Activated effector memory CD4-positive, alpha-beta T cell treated with anti-CD3 and anti-CD28 coated beads, Interleukin-2, amount 50 U/mL, for 16 hours (primary cell): Measurements from ENCODE around the gene GRM8.

Experiments used
- DNase-seq: peaks from one replicate; pipeline ENCODE4 v3.0.0-alpha.2; 2020

The GRM8 gene

DNA sequence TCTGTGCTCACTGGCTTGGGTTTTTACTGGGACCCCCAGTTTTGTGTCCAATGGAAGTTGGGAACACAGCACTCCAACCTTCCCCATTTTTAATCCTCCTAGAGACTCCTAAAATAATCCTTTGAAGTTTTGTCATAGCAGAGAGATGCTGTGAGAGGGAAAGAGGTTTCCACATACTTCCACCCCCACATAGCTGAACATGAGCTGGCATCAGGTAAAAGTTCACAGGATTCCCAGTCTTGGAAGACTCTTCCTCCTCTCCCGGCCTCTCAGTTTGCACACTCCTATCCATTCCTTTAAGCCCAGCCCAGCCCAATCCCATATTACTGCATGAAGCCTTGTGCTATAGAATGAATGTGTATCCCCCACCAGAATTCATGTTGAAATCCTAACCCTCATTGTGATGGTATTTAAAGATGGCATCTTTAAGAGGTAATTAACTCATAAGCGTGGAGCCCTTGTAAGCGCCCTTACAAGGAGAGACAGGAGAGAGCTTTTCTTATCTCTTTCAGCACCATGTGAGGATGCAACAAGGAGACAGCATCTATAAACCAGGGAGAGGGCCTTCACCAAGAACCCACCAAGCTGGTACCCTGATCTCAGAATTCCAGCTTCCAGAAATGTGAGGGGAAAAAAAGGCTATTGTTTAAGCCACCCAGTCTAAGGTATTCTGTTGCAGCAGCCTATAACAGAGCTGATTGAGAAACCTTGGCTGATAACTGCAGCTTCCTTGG lies 22.4 kb downstream of the GRM8 start:
- DNase-seq = no peak

- DNase-seq = no peak
Observed at GRCh38 chr7:127226685-127227374, 25.9 kb downstream of the GRM8 start.

GRCh38 chr7:127221731-127222130 lies 31.0 kb downstream of the GRM8 start:
- DNase-seq = no peak

GRCh38 chr7:127214956-127215718 lies 37.6 kb downstream of the GRM8 start:
- no peak for DNase-seq

DNA sequence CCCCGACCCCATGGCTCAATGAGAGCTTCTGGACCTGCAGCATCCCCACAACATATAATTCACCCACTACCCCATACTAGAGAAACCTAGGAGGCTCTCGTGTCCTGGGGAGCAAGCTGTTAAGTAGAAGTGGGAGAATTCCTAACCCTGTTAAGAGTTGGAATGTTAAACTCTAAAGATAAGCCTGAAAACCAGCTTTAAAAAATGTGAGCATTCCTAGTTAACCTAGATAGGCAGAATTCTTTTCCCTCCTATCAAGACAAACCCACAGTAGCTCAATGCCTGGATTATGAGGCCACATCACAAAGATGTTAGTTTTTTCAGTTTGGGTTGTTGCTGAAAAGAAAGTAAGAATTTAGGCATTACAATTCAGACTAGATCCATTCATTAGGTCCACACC lies 42.9 kb downstream of the GRM8 start:
- DNase-seq = no peak

GRCh38 chr7:127208860-127209259 lies 43.9 kb downstream of the GRM8 start:
- DNase-seq = no peak

DNA sequence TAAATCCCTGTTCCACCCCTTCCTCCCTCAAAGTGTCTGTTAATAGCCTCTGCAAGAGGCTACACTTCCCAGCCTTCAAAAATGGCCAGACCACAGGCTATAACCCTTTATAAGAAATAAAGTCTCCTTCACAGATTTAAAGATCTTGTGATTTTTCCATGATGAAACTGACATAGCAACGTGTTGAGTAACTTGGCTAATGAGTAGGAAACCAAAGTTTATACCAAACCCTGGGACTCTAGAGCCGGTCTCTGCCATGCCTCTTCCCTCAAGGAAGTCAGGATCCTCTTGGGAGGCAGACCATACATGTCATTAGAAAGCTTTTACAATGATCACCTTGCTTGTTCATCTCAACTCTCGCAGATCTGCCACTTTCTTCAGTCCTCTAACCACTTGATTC lies 44.4 kb downstream of the GRM8 start:
- no peak for DNase-seq

- no peak for DNase-seq
Observed at GRCh38 chr7:127207806-127208205, 44.9 kb downstream of the GRM8 start.

DNA sequence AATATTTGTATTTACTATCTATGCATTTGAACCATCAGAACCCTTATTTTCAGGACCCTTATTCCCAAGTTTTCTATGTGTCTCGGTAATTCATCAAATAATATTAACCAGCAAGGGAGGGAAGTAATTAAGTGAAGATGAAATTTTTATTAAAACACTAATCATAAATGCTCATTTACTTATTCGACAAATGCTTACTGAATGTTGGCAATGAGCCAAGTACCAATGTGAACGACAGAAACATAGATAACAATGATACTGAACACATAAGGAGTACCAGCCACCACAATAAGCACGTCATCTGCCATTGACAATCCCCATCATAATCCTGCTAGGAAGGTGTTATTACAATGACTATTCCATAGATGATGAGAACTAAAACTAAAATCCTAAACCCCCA lies 45.5 kb downstream of the GRM8 start:
- no peak for DNase-seq

- no peak for DNase-seq
Observed at GRCh38 chr7:127194571-127194970, 58.2 kb downstream of the GRM8 start.

GRCh38 chr7:127189886-127190285 lies 62.9 kb downstream of the GRM8 start:
- DNase-seq = no peak

DNA sequence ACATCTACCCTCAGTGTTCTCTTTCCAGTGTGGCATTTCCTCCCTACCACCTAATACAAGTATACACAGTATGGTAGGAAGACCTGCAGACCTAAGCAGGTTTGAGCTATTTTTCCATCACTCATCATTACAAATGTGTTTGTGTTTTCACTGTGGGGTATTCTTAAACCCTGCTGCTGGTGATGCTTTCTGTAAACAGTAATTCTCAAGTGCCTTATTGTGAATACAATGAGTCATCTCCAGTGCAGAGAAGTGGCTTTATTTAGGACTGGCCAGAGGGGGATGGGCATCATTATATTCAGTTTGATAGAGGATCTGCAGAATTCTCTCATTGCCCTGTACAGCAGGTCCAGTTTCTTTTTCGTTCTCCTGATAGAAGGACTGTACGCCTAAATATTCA lies 63.7 kb downstream of the GRM8 start:
- DNase-seq = no peak

DNA sequence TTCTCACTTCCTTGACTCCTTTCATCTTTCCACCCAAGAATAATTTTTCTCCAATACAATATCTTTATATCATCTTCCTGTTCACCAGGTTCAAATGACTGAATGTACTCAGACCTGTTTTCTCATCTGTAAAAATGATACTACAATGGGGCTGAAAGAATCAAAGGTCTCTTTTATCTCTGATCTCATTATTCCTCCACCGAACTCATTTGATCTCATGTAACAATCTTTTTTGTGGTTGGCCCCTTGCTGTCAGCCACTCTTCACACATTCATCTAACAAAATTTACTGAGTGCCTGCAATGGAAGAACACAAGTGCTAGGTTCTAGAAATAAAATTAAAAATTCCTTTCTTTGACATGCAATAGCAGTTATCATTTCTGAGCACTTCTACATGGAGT lies 65.0 kb downstream of the GRM8 start:
- no peak for DNase-seq

- DNase-seq = no peak
Observed at GRCh38 chr7:127186686-127187085, 66.1 kb downstream of the GRM8 start.

GRCh38 chr7:127177156-127177555 lies 75.6 kb downstream of the GRM8 start:
- no peak for DNase-seq

GRCh38 chr7:127162366-127162765 lies 90.4 kb downstream of the GRM8 start:
- DNase-seq = no peak

DNA sequence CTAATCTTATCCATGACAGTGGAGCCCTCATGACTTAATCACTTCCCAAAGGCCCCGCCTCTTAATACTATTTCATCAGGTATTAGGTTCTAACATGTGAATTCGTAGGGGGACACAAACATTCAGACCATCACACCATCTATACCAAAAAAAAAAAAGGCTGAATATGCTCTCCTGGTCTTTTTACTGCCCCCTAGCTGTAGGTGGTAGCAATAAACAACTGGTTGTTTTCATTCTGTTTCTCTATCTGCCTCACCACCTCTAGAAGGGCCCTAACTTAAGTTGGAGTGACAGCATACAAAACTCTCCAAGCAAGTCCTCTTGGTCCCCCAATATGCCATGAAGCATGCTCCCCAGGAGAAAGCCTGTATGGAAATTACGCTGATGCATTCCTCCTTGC lies 94.1 kb downstream of the GRM8 start:
- no peak for DNase-seq

DNA sequence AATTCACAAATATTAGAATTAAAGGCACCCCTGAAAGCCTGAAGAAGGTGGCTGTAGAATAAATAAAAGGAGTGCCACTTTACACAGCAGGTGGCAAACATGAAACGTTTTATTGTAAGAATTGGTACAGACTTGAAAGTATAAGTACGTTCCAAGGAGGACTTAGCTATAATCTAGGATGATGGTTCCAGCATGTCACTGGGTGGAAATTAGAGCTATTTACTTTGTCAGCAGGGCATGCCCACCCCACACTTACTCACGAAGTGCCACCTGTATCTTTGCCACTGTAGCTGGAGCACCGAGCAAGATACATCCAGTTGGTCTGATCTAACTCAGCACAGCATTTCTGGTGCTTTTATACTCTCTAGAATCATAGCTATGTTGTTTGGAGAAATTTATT lies 97.8 kb downstream of the GRM8 start:
- no peak for DNase-seq

GRCh38 chr7:127154101-127154500 lies 98.6 kb downstream of the GRM8 start:
- no peak for DNase-seq

DNA sequence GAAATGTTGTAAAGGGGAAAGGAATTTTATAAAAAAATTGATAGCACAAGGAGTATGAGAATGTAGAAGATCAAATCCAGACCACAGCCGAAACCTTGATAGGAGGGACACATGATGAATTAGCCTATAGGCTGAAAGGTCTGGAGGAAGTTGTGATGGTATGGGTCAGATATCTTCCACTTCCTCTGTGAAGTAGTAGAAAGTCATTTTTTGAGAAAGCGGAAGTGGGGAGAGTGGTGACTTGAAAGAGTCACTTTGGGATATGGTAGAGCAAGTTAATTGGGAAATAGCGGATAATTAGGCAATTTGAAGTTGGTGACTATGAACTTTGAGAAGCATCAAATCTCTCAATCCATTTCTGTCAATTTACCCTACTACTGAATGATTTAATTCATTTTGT lies 99.4 kb downstream of the GRM8 start:
- no peak for DNase-seq

GRCh38 chr7:127152423-127152822 lies 100.3 kb downstream of the GRM8 start:
- no peak for DNase-seq

GRCh38 chr7:127151379-127151778 lies 101.4 kb downstream of the GRM8 start:
- DNase-seq = no peak

- no peak for DNase-seq
Observed at GRCh38 chr7:127150543-127150942, 102.2 kb downstream of the GRM8 start.
